Endothelial cell of umbilical vein (primary cell): ENCODE results near the gene AKAP6.

Experiments
- CTCF ChIP-seq, 2 donors: IDR thresholded peaks; 1 replicate in 1 of 2; 2 replicates in 1 of 2; pipeline ENCODE4 v1.5.1; 2011; ENCODE audit warnings: low read length in 2 of 2, mild to moderate bottlenecking in 2 of 2, moderate library complexity in 2 of 2, control low read depth in 1 of 2, inconsistent platforms in 1 of 2, low read depth in 1 of 2; ENCODE audit not compliant: insufficient read depth in 1 of 2; ENCODE audit errors: extremely low read depth in 1 of 2
- EZH2 ChIP-seq: IDR thresholded peaks from 2 replicates; pipeline ENCODE4 v1.6.1; 2012; ENCODE audit warnings: borderline replicate concordance, low read depth, mild to moderate bottlenecking, moderate library complexity, low read length, inconsistent platforms; ENCODE audit not compliant: severe bottlenecking
- GATA2 ChIP-seq: IDR thresholded peaks from 2 replicates; pipeline ENCODE4 v1.7.0; 2011; ENCODE audit warnings: low read depth, mild to moderate bottlenecking, moderate library complexity, mixed read lengths, low read length; ENCODE audit not compliant: insufficient read length, insufficient read depth
- JUN ChIP-seq: IDR thresholded peaks from 2 replicates; pipeline ENCODE4 v1.6.1; 2011; ENCODE audit warnings: borderline replicate concordance, low read depth; ENCODE audit not compliant: insufficient read length, insufficient read depth
- MAX ChIP-seq: IDR thresholded peaks from 2 replicates; pipeline ENCODE4 v1.6.1; 2011; ENCODE audit not compliant: insufficient read depth, insufficient read length
- MYC ChIP-seq: IDR thresholded peaks from one replicate; pipeline ENCODE4 v1.6.1; 2011; ENCODE audit warnings: mild to moderate bottlenecking, low read depth, low read length
- POLR2A ChIP-seq: IDR thresholded peaks from 2 replicates; pipeline ENCODE4 v1.6.1; 2012; ENCODE audit warnings: low read depth, mild to moderate bottlenecking, control low read depth, low read length
- POLR2AphosphoS5 ChIP-seq: IDR thresholded peaks from 2 replicates; pipeline ENCODE4 v1.6.1; 2012; ENCODE audit warnings: low read depth, mild to moderate bottlenecking, control low read depth, low read length, moderate library complexity; ENCODE audit not compliant: insufficient read depth

GRCh38 chr14:32374155-32374554, 45.1 kb downstream of the AKAP6 start:
- no peak for TF ChIP-seq POLR2AphosphoS5
- TF ChIP-seq CTCF (IDR thresholded peaks at IDR 0.05; ENCODE audit: extremely low read depth in 1 of 2, insufficient read depth in 1 of 2, low read depth in 1 of 2, low read length in 2 of 2): no peak
- TF ChIP-seq MAX: no peak
- no peak for TF ChIP-seq POLR2A
- no peak for TF ChIP-seq EZH2
- TF ChIP-seq GATA2: no peak
- no peak for TF ChIP-seq MYC
- TF ChIP-seq JUN: no peak
